H1 (cell line): ENCODE measurements around the gene WRAP73. TPM values are rescaled to one million over a fixed set of nuclear protein-coding genes. Genes with fewer than 3 reads are reported as not detected.

Experiments
- CTCF ChIA-PET: fragments of 300-600 bp; sonication (Branson Sonifier 250); formaldehyde crosslinking; loops from one replicate; lab custom pipeline; 2021; ENCODE audit not compliant: partially characterized antibody; lab: Charles Lee
- POLR2A ChIA-PET: fragments of 300-600 bp; sonication (Branson Sonifier 250); formaldehyde crosslinking; loops from one replicate; lab custom pipeline; 2021; ENCODE audit warnings: inconsistent platforms; ENCODE audit not compliant: partially characterized antibody; lab: Charles Lee
- DNase-seq, 2 experiments: peaks; one replicate each; pipeline versions ENCODE4 v3.0.0 to v3.0.0-alpha.2; 2010 to 2022; ENCODE audit warnings: low spot score in 2 of 2, low read depth in 1 of 2, mixed read lengths in 1 of 2
- FAIRE-seq: peaks from 2 replicates; lab custom pipeline; 2011; peaks lifted over from hg19 to GRCh38; lab: Jason Lieb, UNC
- H2AFZ ChIP-seq: 2 replicates; pipeline ENCODE4 v1.8.1; 2012; ENCODE audit warnings: low read length, inconsistent platforms
- H2AK5ac ChIP-seq: 2 replicates; pipeline ENCODE4 v1.6.1; 2013; ENCODE audit warnings: low read depth, low read length
- H2BK120ac ChIP-seq: replicated peaks from 2 replicates; pipeline ENCODE3; 2013; ENCODE audit warnings: low read depth, low read length, inconsistent platforms
- H2BK12ac ChIP-seq: 2 replicates; pipeline ENCODE4 v1.6.1; 2013; ENCODE audit warnings: low read depth, low read length
- H2BK15ac ChIP-seq: 2 replicates; pipeline ENCODE4 v1.6.1; 2013; ENCODE audit warnings: low read length
- H2BK20ac ChIP-seq: 2 replicates; pipeline ENCODE4 v1.6.1; 2013; ENCODE audit warnings: low read length
- H2BK5ac ChIP-seq: 2 replicates; pipeline ENCODE4 v1.6.1; 2013; ENCODE audit warnings: low read depth, low read length
- H3K14ac ChIP-seq: 2 replicates; pipeline ENCODE4 v1.6.1; 2013; ENCODE audit warnings: inconsistent platforms; ENCODE audit not compliant: insufficient read length
- H3K18ac ChIP-seq: 2 replicates; pipeline ENCODE4 v1.6.1; 2013; ENCODE audit warnings: low read length; ENCODE audit errors: extremely low read depth
- H3K23ac ChIP-seq: 2 replicates; pipeline ENCODE4 v1.6.1; 2013; ENCODE audit warnings: inconsistent platforms; ENCODE audit not compliant: insufficient read length
- H3K23me2 ChIP-seq: 2 replicates; pipeline ENCODE4 v1.6.1; 2013; ENCODE audit warnings: low read depth, low read length
- H3K27ac ChIP-seq: 2 replicates; pipeline ENCODE4 v1.6.1; 2011; ENCODE audit warnings: low read depth, low read length, inconsistent platforms
- H3K27me3 ChIP-seq, 4 experiments: replicated peaks in 1 of 4; 1 replicate in 1 of 4; 2 replicates in 3 of 4; pipeline versions ENCODE4 v1.6.1 to v1.8.1; 2011 to 2013; ENCODE audit warnings: low read length in 3 of 4, mild to moderate bottlenecking in 3 of 4, inconsistent platforms in 2 of 4, mixed read lengths in 2 of 4, moderate library complexity in 1 of 4; ENCODE audit not compliant: control insufficient read depth in 3 of 4, insufficient read depth in 3 of 4; ENCODE audit errors: extremely low read depth in 1 of 4
- H3K36me3 ChIP-seq, 4 experiments: 2 replicates each; pipeline versions ENCODE4 v1.6.1 to v1.8.1; 2011 to 2013; ENCODE audit warnings: mild to moderate bottlenecking in 4 of 4, low read length in 3 of 4, moderate library complexity in 2 of 4, control low read depth in 1 of 4, inconsistent platforms in 1 of 4; ENCODE audit not compliant: insufficient read depth in 4 of 4, control insufficient read depth in 2 of 4
- H3K4ac ChIP-seq: replicated peaks from 2 replicates; pipeline ENCODE3; 2013; ENCODE audit warnings: low read length, low read depth, mixed read lengths, inconsistent platforms; ENCODE audit not compliant: insufficient read length
- H3K4me1 ChIP-seq, 4 experiments: replicated peaks in 1 of 4; 1 replicate in 1 of 4; 2 replicates in 3 of 4; pipeline versions ENCODE4 v1.6.1 to v1.8.1; 2011 to 2013; ENCODE audit warnings: low read length in 3 of 4, inconsistent platforms in 2 of 4, mixed read lengths in 1 of 4; ENCODE audit not compliant: insufficient read depth in 4 of 4, control insufficient read depth in 3 of 4
- H3K4me2 ChIP-seq, 2 experiments: 2 replicates each; pipeline versions ENCODE4 v1.6.1 to v1.8.1; 2011 to 2013; ENCODE audit warnings: low read depth in 2 of 2, low read length in 2 of 2, control low read depth in 1 of 2, inconsistent platforms in 1 of 2, mild to moderate bottlenecking in 1 of 2; ENCODE audit not compliant: insufficient read depth in 1 of 2
- H3K4me3 ChIP-seq, 4 experiments: fragments of 200-600, 300-600 bp in 1 of 4; sonication (generic), shearing (Covaris generic), sonication (Bioruptor Twin) in 1 of 4; 2 replicates each; pipeline versions ENCODE4 v1.5.1 to v1.8.1; 2011 to 2016; ENCODE audit warnings: low read length in 4 of 4, low read depth in 3 of 4, control low read depth in 2 of 4, inconsistent platforms in 2 of 4, mild to moderate bottlenecking in 2 of 4, mixed read lengths in 1 of 4, moderate library complexity in 1 of 4; ENCODE audit not compliant: insufficient read depth in 2 of 4; ENCODE audit errors: extremely low read depth in 1 of 4
- H3K56ac ChIP-seq: replicated peaks from 2 replicates; pipeline ENCODE3; 2013; ENCODE audit warnings: low read depth, mild to moderate bottlenecking, mixed read lengths, low read length, inconsistent platforms; ENCODE audit not compliant: insufficient read length
- H3K79me1 ChIP-seq: 2 replicates; pipeline ENCODE4 v1.6.1; 2013; ENCODE audit warnings: low read depth, low read length, control low read depth
- H3K79me2 ChIP-seq, 2 experiments: 2 replicates each; pipeline versions ENCODE4 v1.6.1 to v1.8.1; 2012 to 2013; ENCODE audit warnings: low read length in 2 of 2, mild to moderate bottlenecking in 2 of 2, inconsistent platforms in 1 of 2; ENCODE audit not compliant: insufficient read depth in 2 of 2, control insufficient read depth in 1 of 2
- H3K9ac ChIP-seq, 4 experiments: replicated peaks in 1 of 4; 1 replicate in 1 of 4; 2 replicates in 3 of 4; pipeline versions ENCODE4 v1.6.1 to v1.8.1; 2011 to 2013; ENCODE audit warnings: low read depth in 3 of 4, low read length in 3 of 4, control low read depth in 2 of 4, mild to moderate bottlenecking in 2 of 4, moderate library complexity in 2 of 4, inconsistent platforms in 1 of 4; ENCODE audit errors: extremely low read depth in 1 of 4
- H3K9me3 ChIP-seq, 2 experiments: 2 replicates each; pipeline versions ENCODE4 v1.6.1 to v1.8.1; 2012 to 2013; ENCODE audit warnings: mild to moderate bottlenecking in 2 of 2, moderate library complexity in 2 of 2, control low read depth in 1 of 2, inconsistent platforms in 1 of 2, low read depth in 1 of 2, low read length in 1 of 2, mixed read lengths in 1 of 2; ENCODE audit not compliant: insufficient read depth in 2 of 2
- H4K20me1 ChIP-seq, 2 experiments: replicated peaks in 1 of 2; 2 replicates each; pipeline versions ENCODE3 to v1.8.1; 2011 to 2013; ENCODE audit warnings: inconsistent platforms in 2 of 2, low read length in 2 of 2, mild to moderate bottlenecking in 1 of 2; ENCODE audit not compliant: insufficient read depth in 2 of 2, control insufficient read depth in 1 of 2
- H4K5ac ChIP-seq: 2 replicates; pipeline ENCODE4 v1.6.1; 2013; ENCODE audit warnings: low read length, low read depth, mixed read lengths, inconsistent platforms; ENCODE audit not compliant: insufficient read length
- H4K8ac ChIP-seq: 2 replicates; pipeline ENCODE4 v1.8.0; 2013; ENCODE audit warnings: mild to moderate bottlenecking, moderate library complexity, low read length, inconsistent platforms; ENCODE audit not compliant: insufficient read depth; ENCODE audit errors: extremely low read depth
- H4K91ac ChIP-seq: replicated peaks from 2 replicates; pipeline ENCODE3; 2013; ENCODE audit warnings: low read length, mixed read lengths, inconsistent platforms; ENCODE audit not compliant: insufficient read length
- CBX5 ChIP-seq: fragments of 300-800, 300-1000 bp; sonication (generic); IDR thresholded peaks from 2 replicates; pipeline ENCODE4 v1.7.1; 2016; ENCODE audit warnings: antibody characterized with exemption, low read length, low read depth
- CTBP2 ChIP-seq: IDR thresholded peaks from 2 replicates; pipeline ENCODE4 v1.7.0; 2011; ENCODE audit warnings: borderline replicate concordance, mild to moderate bottlenecking, moderate library complexity, mixed read lengths, low read length; ENCODE audit not compliant: insufficient read depth, insufficient read length
- E2F6 ChIP-seq: IDR thresholded peaks from 2 replicates; pipeline ENCODE4 v1.6.1; 2012; ENCODE audit warnings: inconsistent platforms
- EP300 ChIP-seq, 2 experiments: IDR thresholded peaks; 1 replicate in 1 of 2; 2 replicates in 1 of 2; pipeline ENCODE4 v1.6.1; 2011 to 2012; ENCODE audit warnings: low read depth in 2 of 2, low read length in 2 of 2, mild to moderate bottlenecking in 2 of 2, borderline replicate concordance in 1 of 2, inconsistent platforms in 1 of 2, moderate library complexity in 1 of 2
- JUND ChIP-seq: IDR thresholded peaks from 2 replicates; pipeline ENCODE4 v1.6.1; 2011; ENCODE audit warnings: mild to moderate bottlenecking, improper control_type of control experiment, low read length
- MAFK ChIP-seq: IDR thresholded peaks from 2 replicates; pipeline ENCODE4 v1.6.1; 2012; ENCODE audit warnings: low read depth, mild to moderate bottlenecking, improper control_type of control experiment, low read length
- NRF1 ChIP-seq: IDR thresholded peaks from 2 replicates; pipeline ENCODE4 v1.6.1; 2011; ENCODE audit warnings: mild to moderate bottlenecking, low read depth, low read length, improper control_type of control experiment
- POLR2A ChIP-seq, 2 experiments: IDR thresholded peaks; 1 replicate in 1 of 2; 2 replicates in 1 of 2; pipeline ENCODE4 v1.6.1; 2011; ENCODE audit warnings: low read depth in 2 of 2, low read length in 2 of 2, mild to moderate bottlenecking in 2 of 2; ENCODE audit errors: control extremely low read depth in 1 of 2
- SAP30 ChIP-seq: fragments of 300-600 bp; sonication (generic); IDR thresholded peaks from 2 replicates; pipeline ENCODE4 v1.7.1; 2012; ENCODE audit warnings: low read length, moderate library complexity, mild to moderate bottlenecking, inconsistent platforms; ENCODE audit not compliant: insufficient read depth, insufficient replicate concordance
- SIRT6 ChIP-seq: IDR thresholded peaks from one replicate; pipeline ENCODE4 v1.7.1; 2012; ENCODE audit warnings: low read length, inconsistent platforms
- SIX5 ChIP-seq: IDR thresholded peaks from 2 replicates; pipeline ENCODE4 v1.6.1; 2011; ENCODE audit warnings: mild to moderate bottlenecking, low read depth, low read length
- TAF7 ChIP-seq: optimal IDR thresholded peaks from 2 replicates; pipeline ENCODE3; 2011; ENCODE audit warnings: low read depth, mild to moderate bottlenecking, inconsistent platforms, low read length, moderate library complexity, borderline replicate concordance
- YY1 ChIP-seq: IDR thresholded peaks from 2 replicates; pipeline ENCODE4 v1.6.1; 2011; ENCODE audit warnings: low read depth, mild to moderate bottlenecking, low read length
- WGBS, 2 experiments: shearing (Covaris generic) in 1 of 2; methylation state at CpG; one replicate each; pipeline versions ENCODE4 v1.1.6 to v1.1.7; 2013 to 2015; ENCODE audit warnings: low lambda C conversion rate in 2 of 2, mixed read lengths in 2 of 2, inconsistent platforms in 1 of 2, low coverage in 1 of 2, missing lambda C conversion rate in 1 of 2; ENCODE audit not compliant: insufficient replicate concordance in 2 of 2, insufficient coverage in 1 of 2, insufficient read length in 1 of 2; ENCODE audit errors: extremely low coverage in 1 of 2, missing lambda C conversion rate in 1 of 2; 5-methylcytosine and 5-hydroxymethylcytosine counted together
- polyA plus RNA-seq, 7 experiments: library from polyadenylated mRNA; depleted of rRNA in 3 of 7; stranded (reverse) in 5 of 7; unstranded in 2 of 7; fragments of >200 nt in 5 of 7; fragments of 200-250 nt in 2 of 7; gene quantifications; 1 replicate in 5 of 7; 2 replicates in 1 of 7; 4 replicates in 1 of 7; pipeline versions ENCODE4 v1.2.1 to v1.2.3, GENCODE V29; 2011 to 2013; ENCODE audit warnings: missing spikeins in 2 of 7, mixed read lengths in 2 of 7
- total RNA-seq: library from RNA; stranded (reverse); fragmentation: NEBNext Ultra II Directional; extraction: Animal tissue kit (Norgen Biotek cat#: 25700); gene quantifications from 2 replicates; pipeline ENCODE4 v1.2.1, GENCODE V29; 2021

The WRAP73 gene
- total and polyA plus RNA-seq, 2 of the 8 experiments (the other 6 are each of a cell fraction or from before 2014, with no cell fraction given): 30.3 to 50.7 TPM

DNA sequence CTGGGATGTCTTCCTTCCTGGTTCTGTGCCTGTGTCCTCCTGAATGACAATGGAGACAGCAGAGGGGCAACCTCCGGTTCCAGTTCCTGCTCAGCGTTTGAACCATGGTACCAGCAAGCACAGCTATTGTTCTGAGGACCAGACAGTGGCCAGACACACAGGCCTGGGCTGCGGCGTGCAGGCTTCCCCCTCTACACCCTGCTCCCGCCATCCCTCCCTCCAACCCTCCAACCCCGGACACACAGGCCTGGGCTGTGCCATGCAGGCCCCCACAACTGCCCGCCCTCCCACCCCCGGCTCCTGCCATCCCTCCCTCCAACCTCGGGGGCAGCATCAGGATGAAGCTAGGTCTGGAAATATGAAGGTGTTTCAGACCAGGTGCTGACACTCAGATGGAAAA is 33.0 kb downstream of the WRAP73 start:
- H3K18ac ChIP-seq: no peak overlapping the region
- peaks cover 2 to 14% (median 11%) of the 10 kb centered on the region in 4 experiments for H3K27me3 ChIP-seq
- H2AFZ ChIP-seq: no peak overlapping the region
- H2BK20ac ChIP-seq: no peak overlapping the region
- H3K4ac ChIP-seq: no peak overlapping the region
- H3K79me1 ChIP-seq: no peaks in the 10 kb centered on the region
- no peak overlapping the region for H2AK5ac ChIP-seq
- ChIA-PET CTCF (interaction anchor here (0.6 to 1.5 kb wide), 6 partner anchors 9 to 176 kb away, joined by 3 to 5 read pairs (median 3); no protein-coding TSS in a partner anchor), POLR2A (no interaction called here)
- H3K79me2 ChIP-seq: no peaks in the 10 kb centered on the region
- H2BK15ac ChIP-seq: no peak overlapping the region
- H3K23me2 ChIP-seq: peaks cover under 1% of the 10 kb centered on the region; the same call in 1 of the 2 replicates
- no peak for DNase-seq
- no peak for FAIRE-seq
- H4K91ac ChIP-seq: no peak overlapping the region
- no peak overlapping the region for H3K14ac ChIP-seq
- no peak overlapping the region for H2BK5ac ChIP-seq
- no peaks in the 10 kb centered on the region for H3K36me3 ChIP-seq
- H2BK120ac ChIP-seq: no peak overlapping the region
- H3K4me3 ChIP-seq: no peak overlapping the region
- no peak overlapping the region; the same call in 1 of the 2 replicates for H4K8ac ChIP-seq
- no peak overlapping the region for H3K23ac ChIP-seq
- peaks cover 0 to 22% (median 14%) of the 10 kb centered on the region in 4 experiments; a peak in 6 of 7 replicates for H3K4me1 ChIP-seq
- no peak overlapping the region for H4K5ac ChIP-seq
- no peak overlapping the region for H3K56ac ChIP-seq
- no peak overlapping the region for H3K9ac ChIP-seq
- H3K27ac ChIP-seq: no peak overlapping the region
- TF ChIP-seq JUND (no peak), NRF1 (no peak), SAP30 (no peak), TAF7 (no peak), CTBP2 (no peak), CBX5 (no peak), SIX5 (no peak), POLR2A (IDR thresholded peaks at IDR 0.05; ENCODE audit: control extremely low read depth in 1 of 2, low read depth in 2 of 2, low read length in 2 of 2) (no peak), EP300 (IDR thresholded peaks at IDR 0.05; ENCODE audit: borderline replicate concordance in 1 of 2, low read depth in 2 of 2, low read length in 2 of 2) (no peak), YY1 (no peak), E2F6 (no peak), SIRT6 (no peak), MAFK (no peak)
- TF ChIP-seq, all 59 proteins: peak for 0
- Histone ChIP-seq H3K4me2 (no peak overlapping the region), H2BK12ac (no peak overlapping the region), H4K20me1 (peaks cover 0 to 2% of the 10 kb centered on the region in 2 experiments), H3K9me3 (no peaks in the 10 kb centered on the region)
- 86% methylated on average over 7 of the region's 9 CpGs; no CpG with 5 or more reads in 1 of the 2 experiments for WGBS, 2 experiments
